HepG2 (cell line): ENCODE results near the gene TUBA4B. TPM values are rescaled to one million over a fixed set of nuclear protein-coding genes. Genes with fewer than 3 reads are reported as not detected.

Source experiments
- ATAC-seq: fragments of 200-7000 bp; cut with Tn5 transposase; 3 replicates; pipeline ENCODE4 v1.9.1; 2020; ENCODE audit warnings: mild to moderate bottlenecking, moderate library complexity
- BruUV-seq: library from RNA; stranded (reverse); fragments of 400-500 nt; replicated peaks from 2 replicates; lab custom pipeline; 2021; lab: Mats Ljungman, UMichigan
- CTCF ChIA-PET: fragments of 300-600 bp; formaldehyde crosslinking; extraction: SDS; loops from one replicate; lab custom pipeline; 2021; ENCODE audit warnings: low total read pairs, inconsistent platforms, low intra/inter-chr PET ratio; lab: Yijun Ruan, JAX
- POLR2A ChIA-PET: fragments of 350-600 bp; sonication (Branson Sonifier 250); formaldehyde crosslinking; loops from one replicate; lab custom pipeline; 2020; ENCODE audit warnings: antibody characterized with exemption, inconsistent platforms; lab: Yijun Ruan, JAX
- DNase-seq: peaks from one replicate; pipeline ENCODE4 v3.0.0-alpha.2; 2015; ENCODE audit warnings: low spot score
- FAIRE-seq: peaks from 3 replicates; lab custom pipeline; 2011; peaks lifted over from hg19 to GRCh38; lab: Jason Lieb, UNC
- H2AFZ ChIP-seq: one replicate; pipeline ENCODE4 v1.6.1; 2011; ENCODE audit warnings: low read length, inconsistent platforms
- H3K27ac ChIP-seq: fragments of 300-600 bp; 3 replicates; pipeline ENCODE4 v1.8.0; 2011; ENCODE audit warnings: mixed run types, mild to moderate bottlenecking, mixed read lengths, low read length, inconsistent platforms; ENCODE audit not compliant: insufficient read depth; ENCODE audit errors: extremely low read length
- H3K27me3 ChIP-seq, 2 experiments: fragments of 200-600 bp in 1 of 2; 2 replicates in 1 of 2; 3 replicates in 1 of 2; pipeline versions ENCODE4 v1.6.0 to v1.8.0; 2011; ENCODE audit warnings: low read length in 2 of 2, mild to moderate bottlenecking in 2 of 2, moderate library complexity in 2 of 2, inconsistent platforms in 1 of 2; ENCODE audit not compliant: insufficient read depth in 2 of 2, control insufficient read depth in 1 of 2
- H3K36me3 ChIP-seq, 2 experiments: fragments of 200-600 bp in 1 of 2; replicated peaks in 1 of 2; 2 replicates in 1 of 2; 3 replicates in 1 of 2; pipeline versions ENCODE4 v1.5.1 to v1.8.0; 2011; ENCODE audit warnings: low read length in 2 of 2, inconsistent platforms in 1 of 2; ENCODE audit not compliant: insufficient read depth in 2 of 2, control insufficient read depth in 1 of 2
- H3K4me1 ChIP-seq: 2 replicates; pipeline ENCODE4 v1.5.1; 2012; ENCODE audit warnings: low read length, inconsistent platforms; ENCODE audit not compliant: insufficient read depth
- H3K4me2 ChIP-seq: 2 replicates; pipeline ENCODE4 v1.6.0; 2011; ENCODE audit warnings: low read depth, low read length, inconsistent platforms
- H3K4me3 ChIP-seq, 3 experiments: fragments of 200-600 bp in 1 of 3; sonication (generic), shearing (Covaris generic) in 1 of 3; replicated peaks in 1 of 3; 2 replicates each; pipeline ENCODE4 v1.5.1; 2011 to 2016; ENCODE audit warnings: low read length in 3 of 3, inconsistent platforms in 2 of 3, low read depth in 2 of 3, mild to moderate bottlenecking in 2 of 3, control low read depth in 1 of 3, mixed read lengths in 1 of 3; ENCODE audit not compliant: insufficient read depth in 1 of 3
- H3K79me2 ChIP-seq: one replicate; pipeline ENCODE4 v1.6.1; 2011; ENCODE audit warnings: low read length, inconsistent platforms; ENCODE audit not compliant: insufficient read depth
- H3K9ac ChIP-seq: 2 replicates; pipeline ENCODE4 v1.6.0; 2011; ENCODE audit warnings: mild to moderate bottlenecking, low read depth, low read length, inconsistent platforms; ENCODE audit not compliant: insufficient read depth
- H3K9me3 ChIP-seq: 2 replicates; pipeline ENCODE4 v1.5.1; 2012; ENCODE audit warnings: mild to moderate bottlenecking, low read length
- H4K20me1 ChIP-seq: 2 replicates; pipeline ENCODE4 v1.6.0; 2011; ENCODE audit warnings: inconsistent platforms, mild to moderate bottlenecking, low read length, moderate library complexity; ENCODE audit not compliant: insufficient read depth
- AGO2 ChIP-seq: fragments of 200-400 bp; formaldehyde crosslinking; optimal IDR thresholded peaks from 2 replicates; pipeline ENCODE3; 2017; ENCODE audit warnings: mild to moderate bottlenecking, low read depth, low read length, moderate library complexity
- FOXP1 ChIP-seq, 2 experiments: fragments of 450-650 bp in 1 of 2; IDR thresholded peaks; 2 replicates each; pipeline ENCODE4 v1.6.1; 2017 to 2018; ENCODE audit warnings: antibody characterized with exemption in 1 of 2
- HOXA7 ChIP-seq: sonication (generic); formaldehyde crosslinking; IDR thresholded peaks from 2 replicates; pipeline ENCODE4 v1.8.1; 2022; ENCODE audit warnings: mild to moderate bottlenecking, missing genetic modification reagents, moderate library complexity
- KLF12 ChIP-seq: sonication (generic); formaldehyde crosslinking; IDR thresholded peaks from 2 replicates; pipeline ENCODE4 v1.4.0; 2020; ENCODE audit warnings: missing genetic modification reagents, borderline replicate concordance
- MAFG ChIP-seq: sonication (generic); formaldehyde crosslinking; IDR thresholded peaks from 2 replicates; pipeline ENCODE4 v1.5.1; 2020; ENCODE audit warnings: mild to moderate bottlenecking, missing genetic modification reagents
- MBNL3 ChIP-seq: fragments of 250-450 bp; sonication (Bioruptor Pico); conservative IDR thresholded peaks from 2 replicates; pipeline ENCODE4 v1.8.0; 2022; ENCODE audit warnings: mild to moderate bottlenecking, inconsistent platforms
- PHF8 ChIP-seq: sonication (generic); formaldehyde crosslinking; IDR thresholded peaks from 2 replicates; pipeline ENCODE4 v1.5.0; 2020; ENCODE audit warnings: missing genetic modification reagents
- RAD51 ChIP-seq: fragments of 450-650 bp; IDR thresholded peaks from 2 replicates; pipeline ENCODE4 v1.6.1; 2016; ENCODE audit warnings: borderline replicate concordance
- RBFOX2 ChIP-seq: fragments of 200-400 bp; formaldehyde crosslinking; IDR thresholded peaks from 2 replicates; pipeline ENCODE4 v1.6.1; 2017; ENCODE audit warnings: low read depth, mild to moderate bottlenecking, low read length
- SRF ChIP-seq: IDR thresholded peaks from 2 replicates; pipeline ENCODE4 v1.6.1; 2011; ENCODE audit warnings: mild to moderate bottlenecking, low read depth, low read length, moderate library complexity
- ZC3H13 ChIP-seq: sonication (generic); formaldehyde crosslinking; IDR thresholded peaks from 2 replicates; pipeline ENCODE4 v1.8.1; 2023; ENCODE audit warnings: mild to moderate bottlenecking, missing genetic modification reagents, moderate library complexity
- ZKSCAN8 ChIP-seq: IDR thresholded peaks from 2 replicates; pipeline ENCODE4 v1.6.1; 2016; ENCODE audit warnings: borderline replicate concordance, missing genetic modification reagents, missing compliant biosample characterization
- ZNF766 ChIP-seq: sonication (generic); formaldehyde crosslinking; IDR thresholded peaks from 2 replicates; pipeline ENCODE4 v1.5.0; 2020; ENCODE audit warnings: missing genetic modification reagents, borderline replicate concordance
- WGBS: methylation state at CpG from one replicate; pipeline ENCODE4 v1.1.6; 2017; ENCODE audit warnings: low lambda C conversion rate; 5-methylcytosine and 5-hydroxymethylcytosine counted together
- in situ Hi-C: cut with HindIII; loops from 2 replicates; pipeline ENCODE4 v1.10.0; 2017; ENCODE audit warnings: low pct_unique_long_range_greater_than_20kb; ENCODE audit not compliant: extremely low pct_ligation_motif_present
- intact Hi-C: fragments of 100-400 bp; cut with micrococcal nuclease; formaldehyde crosslinking; loops from one replicate; pipeline ENCODE4 v1.10.0; 2022; ENCODE audit not compliant: unreplicated experiment
- polyA plus RNA-seq, 8 experiments: library from polyadenylated mRNA; depleted of rRNA in 3 of 8; stranded (reverse) in 7 of 8; unstranded in 1 of 8; fragments of >200 nt; fragmentation: Illumina TruSeq in 4 of 8; extraction: Trizol in 4 of 8; gene quantifications; 2 replicates each; pipeline versions ENCODE4 v1.2.1 to v1.2.3, GENCODE V29; 2011 to 2016; ENCODE audit warnings: low read depth in 4 of 8, missing spikeins in 1 of 8, mixed read lengths in 1 of 8; ENCODE audit not compliant: insufficient read depth in 1 of 8
- total RNA-seq, 5 experiments: library from RNA; depleted of rRNA; stranded (reverse); fragments of >200 nt; fragmentation: Illumina TruSeq; extraction: Trizol; gene quantifications; 2 replicates each; pipeline ENCODE4 v1.2.3, GENCODE V29; 2016; ENCODE audit warnings: low read depth in 1 of 5
- TF ChIP-seq, protein P1 (sequence below): sonication (generic); formaldehyde crosslinking; IDR thresholded peaks from 2 replicates; pipeline ENCODE4 v1.4.0; 2020; ENCODE audit warnings: missing genetic modification reagents
- TF ChIP-seq, protein P2 (sequence below): sonication (generic); formaldehyde crosslinking; IDR thresholded peaks from 2 replicates; pipeline ENCODE4 v1.4.0; 2020; ENCODE audit warnings: mild to moderate bottlenecking, low read depth, missing genetic modification reagents
- TF ChIP-seq, protein P3 (sequence below): sonication (generic); formaldehyde crosslinking; IDR thresholded peaks from 2 replicates; pipeline ENCODE4 v1.5.1; 2020; ENCODE audit warnings: missing genetic modification reagents, mild to moderate bottlenecking, borderline replicate concordance
- TF ChIP-seq, protein P4 (sequence below): sonication (generic); formaldehyde crosslinking; IDR thresholded peaks from 2 replicates; pipeline ENCODE4 v1.4.0; 2020; ENCODE audit warnings: missing genetic modification reagents

TUBA4B gene
- total and polyA plus RNA-seq, 2 of the 13 experiments (the other 11 are each of a cell fraction or from before 2014, with no cell fraction given) = 0.18 to 0.22 TPM

DNA sequence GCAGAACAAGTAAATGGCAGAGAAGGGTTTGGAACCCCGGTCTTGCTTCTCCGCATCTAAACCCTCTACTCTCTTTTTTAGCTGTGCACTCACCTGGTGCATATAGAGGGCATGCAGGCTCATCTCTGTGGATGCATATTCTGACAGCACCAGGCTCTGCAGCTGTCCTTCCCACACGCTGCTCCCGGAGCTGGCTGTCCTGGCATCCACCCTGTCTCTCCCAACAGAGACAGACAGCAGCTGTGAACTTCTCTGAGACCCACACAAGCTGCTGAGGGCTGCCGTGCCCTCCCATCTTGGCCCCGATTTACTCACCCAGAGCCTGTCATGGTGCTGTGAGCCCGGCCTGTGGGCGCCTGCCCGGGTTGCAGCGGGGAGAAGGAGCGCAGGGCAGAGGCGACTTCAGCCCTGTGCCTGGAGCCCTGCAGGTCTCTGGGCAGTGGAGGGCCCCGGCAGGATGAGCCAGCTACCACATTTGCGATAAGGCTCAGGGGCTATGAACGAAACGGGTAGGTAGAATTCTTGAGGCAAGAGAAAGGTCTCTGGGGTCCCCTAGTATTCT lies 31.0 kb upstream of the TUBA4B start:
- no TSS peak for BruUV-seq
- peaks cover 9% of the 10 kb centered on the region for H3K79me2 ChIP-seq
- no peak overlapping the region for H3K27ac ChIP-seq
- no peak overlapping the region for H2AFZ ChIP-seq
- no peak overlapping the region for H3K9ac ChIP-seq
- POLR2A ChIA-PET = interaction anchor here (1.7 kb wide), 1 partner anchor 14 kb away, joined by 8 read pairs; the partner anchor contains the start of gene ZFAND2B
- H3K4me1 ChIP-seq = peaks cover 14% of the 10 kb centered on the region
- no peak overlapping the region for H3K4me3 ChIP-seq
- CTCF ChIA-PET = no interaction called here
- no peaks in the 10 kb centered on the region for H3K27me3 ChIP-seq
- DNase-seq (no peak), FAIRE-seq (no peak), ATAC-seq (no peak)
- TF ChIP-seq, protein P1, sequence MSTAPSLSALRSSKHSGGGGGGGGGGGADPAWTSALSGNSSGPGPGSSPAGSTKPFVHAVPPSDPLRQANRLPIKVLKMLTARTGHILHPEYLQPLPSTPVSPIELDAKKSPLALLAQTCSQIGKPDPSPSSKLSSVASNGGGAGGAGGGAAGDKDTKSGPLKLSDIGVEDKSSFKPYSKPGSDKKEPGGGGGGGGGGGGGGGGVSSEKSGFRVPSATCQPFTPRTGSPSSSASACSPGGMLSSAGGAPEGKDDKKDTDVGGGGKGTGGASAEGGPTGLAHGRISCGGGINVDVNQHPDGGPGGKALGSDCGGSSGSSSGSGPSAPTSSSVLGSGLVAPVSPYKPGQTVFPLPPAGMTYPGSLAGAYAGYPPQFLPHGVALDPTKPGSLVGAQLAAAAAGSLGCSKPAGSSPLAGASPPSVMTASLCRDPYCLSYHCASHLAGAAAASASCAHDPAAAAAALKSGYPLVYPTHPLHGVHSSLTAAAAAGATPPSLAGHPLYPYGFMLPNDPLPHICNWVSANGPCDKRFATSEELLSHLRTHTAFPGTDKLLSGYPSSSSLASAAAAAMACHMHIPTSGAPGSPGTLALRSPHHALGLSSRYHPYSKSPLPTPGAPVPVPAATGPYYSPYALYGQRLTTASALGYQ (CRISPR knock-in tag) = no peak
- TF ChIP-seq ZKSCAN8 (no peak), RBFOX2 (peak; percentile 61), ZC3H13 (CRISPR knock-in tag) (no peak), SRF (no peak), ZNF766 (CRISPR knock-in tag) (no peak), PHF8 (CRISPR knock-in tag) (no peak), HOXA7 (CRISPR knock-in tag) (no peak), AGO2 (peak; percentile 34), FOXP1 (IDR thresholded peaks at IDR 0.05) (no peak), FOXP1 (CRISPR knock-in tag; IDR thresholded peaks at IDR 0.05) (no peak), MBNL3 (CRISPR knock-in tag) (no peak), KLF12 (CRISPR knock-in tag) (no peak), MAFG (CRISPR knock-in tag) (no peak), RAD51 (no peak)
- TF ChIP-seq, protein P2, sequence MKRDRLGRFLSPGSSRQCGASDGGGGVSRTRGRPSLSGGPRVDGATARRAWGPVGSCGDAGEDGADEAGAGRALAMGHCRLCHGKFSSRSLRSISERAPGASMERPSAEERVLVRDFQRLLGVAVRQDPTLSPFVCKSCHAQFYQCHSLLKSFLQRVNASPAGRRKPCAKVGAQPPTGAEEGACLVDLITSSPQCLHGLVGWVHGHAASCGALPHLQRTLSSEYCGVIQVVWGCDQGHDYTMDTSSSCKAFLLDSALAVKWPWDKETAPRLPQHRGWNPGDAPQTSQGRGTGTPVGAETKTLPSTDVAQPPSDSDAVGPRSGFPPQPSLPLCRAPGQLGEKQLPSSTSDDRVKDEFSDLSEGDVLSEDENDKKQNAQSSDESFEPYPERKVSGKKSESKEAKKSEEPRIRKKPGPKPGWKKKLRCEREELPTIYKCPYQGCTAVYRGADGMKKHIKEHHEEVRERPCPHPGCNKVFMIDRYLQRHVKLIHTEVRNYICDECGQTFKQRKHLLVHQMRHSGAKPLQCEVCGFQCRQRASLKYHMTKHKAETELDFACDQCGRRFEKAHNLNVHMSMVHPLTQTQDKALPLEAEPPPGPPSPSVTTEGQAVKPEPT (CRISPR knock-in tag) = no peak
- TF ChIP-seq, protein P3, sequence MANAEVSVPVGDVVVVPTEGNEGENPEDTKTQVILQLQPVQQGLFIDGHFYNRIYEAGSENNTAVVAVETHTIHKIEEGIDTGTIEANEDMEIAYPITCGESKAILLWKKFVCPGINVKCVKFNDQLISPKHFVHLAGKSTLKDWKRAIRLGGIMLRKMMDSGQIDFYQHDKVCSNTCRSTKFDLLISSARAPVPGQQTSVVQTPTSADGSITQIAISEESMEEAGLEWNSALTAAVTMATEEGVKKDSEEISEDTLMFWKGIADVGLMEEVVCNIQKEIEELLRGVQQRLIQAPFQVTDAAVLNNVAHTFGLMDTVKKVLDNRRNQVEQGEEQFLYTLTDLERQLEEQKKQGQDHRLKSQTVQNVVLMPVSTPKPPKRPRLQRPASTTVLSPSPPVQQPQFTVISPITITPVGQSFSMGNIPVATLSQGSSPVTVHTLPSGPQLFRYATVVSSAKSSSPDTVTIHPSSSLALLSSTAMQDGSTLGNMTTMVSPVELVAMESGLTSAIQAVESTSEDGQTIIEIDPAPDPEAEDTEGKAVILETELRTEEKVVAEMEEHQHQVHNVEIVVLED = no peak
- TF ChIP-seq, protein P4, sequence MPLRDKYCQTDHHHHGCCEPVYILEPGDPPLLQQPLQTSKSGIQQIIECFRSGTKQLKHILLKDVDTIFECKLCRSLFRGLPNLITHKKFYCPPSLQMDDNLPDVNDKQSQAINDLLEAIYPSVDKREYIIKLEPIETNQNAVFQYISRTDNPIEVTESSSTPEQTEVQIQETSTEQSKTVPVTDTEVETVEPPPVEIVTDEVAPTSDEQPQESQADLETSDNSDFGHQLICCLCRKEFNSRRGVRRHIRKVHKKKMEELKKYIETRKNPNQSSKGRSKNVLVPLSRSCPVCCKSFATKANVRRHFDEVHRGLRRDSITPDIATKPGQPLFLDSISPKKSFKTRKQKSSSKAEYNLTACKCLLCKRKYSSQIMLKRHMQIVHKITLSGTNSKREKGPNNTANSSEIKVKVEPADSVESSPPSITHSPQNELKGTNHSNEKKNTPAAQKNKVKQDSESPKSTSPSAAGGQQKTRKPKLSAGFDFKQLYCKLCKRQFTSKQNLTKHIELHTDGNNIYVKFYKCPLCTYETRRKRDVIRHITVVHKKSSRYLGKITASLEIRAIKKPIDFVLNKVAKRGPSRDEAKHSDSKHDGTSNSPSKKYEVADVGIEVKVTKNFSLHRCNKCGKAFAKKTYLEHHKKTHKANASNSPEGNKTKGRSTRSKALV (CRISPR knock-in tag) = no peak
- no peaks in the 10 kb centered on the region for H3K9me3 ChIP-seq
- H3K4me2 ChIP-seq = no peak overlapping the region
- in situ Hi-C loops (no loop called here), intact Hi-C loops (no loop called here)
- H4K20me1 ChIP-seq = no peaks in the 10 kb centered on the region
- H3K36me3 ChIP-seq = peaks cover 39 to 63% of the 10 kb centered on the region in 2 experiments
- 95% methylated on average over 16 of the region's 16 CpGs for WGBS
